Tibial nerve (tissue), 4 donors: Measurements from ENCODE around the gene SCGB3A2.

Source experiments
- EP300 ChIP-seq, 2 donors: sonication (generic); formaldehyde crosslinking; IDR thresholded peaks; one replicate each; pipeline ENCODE4 v1.6.1; 2017; ENCODE audit warnings: antibody characterized with exemption in 2 of 2, mild to moderate bottlenecking in 1 of 2
- POLR2A ChIP-seq, 2 donors: fragments of 450-650 bp; IDR thresholded peaks; one replicate each; pipeline ENCODE4 v1.6.1; 2017; ENCODE audit warnings: antibody characterized with exemption in 2 of 2, mild to moderate bottlenecking in 2 of 2, moderate library complexity in 2 of 2
- TF ChIP-seq, protein P1 (sequence below), 5 experiments: fragments of 200-600 bp in 3 of 5; fragments of 450-650 bp in 2 of 5; sonication (generic) in 3 of 5; IDR thresholded peaks; one replicate each; pipeline ENCODE4 v1.5.1; 2016 to 2019; ENCODE audit warnings: antibody characterized with exemption in 5 of 5, mild to moderate bottlenecking in 3 of 5, moderate library complexity in 2 of 5

GRCh38 chr5:147859962-147860640, 18.4 kb upstream of the SCGB3A2 start:
- TF ChIP-seq, protein P1, sequence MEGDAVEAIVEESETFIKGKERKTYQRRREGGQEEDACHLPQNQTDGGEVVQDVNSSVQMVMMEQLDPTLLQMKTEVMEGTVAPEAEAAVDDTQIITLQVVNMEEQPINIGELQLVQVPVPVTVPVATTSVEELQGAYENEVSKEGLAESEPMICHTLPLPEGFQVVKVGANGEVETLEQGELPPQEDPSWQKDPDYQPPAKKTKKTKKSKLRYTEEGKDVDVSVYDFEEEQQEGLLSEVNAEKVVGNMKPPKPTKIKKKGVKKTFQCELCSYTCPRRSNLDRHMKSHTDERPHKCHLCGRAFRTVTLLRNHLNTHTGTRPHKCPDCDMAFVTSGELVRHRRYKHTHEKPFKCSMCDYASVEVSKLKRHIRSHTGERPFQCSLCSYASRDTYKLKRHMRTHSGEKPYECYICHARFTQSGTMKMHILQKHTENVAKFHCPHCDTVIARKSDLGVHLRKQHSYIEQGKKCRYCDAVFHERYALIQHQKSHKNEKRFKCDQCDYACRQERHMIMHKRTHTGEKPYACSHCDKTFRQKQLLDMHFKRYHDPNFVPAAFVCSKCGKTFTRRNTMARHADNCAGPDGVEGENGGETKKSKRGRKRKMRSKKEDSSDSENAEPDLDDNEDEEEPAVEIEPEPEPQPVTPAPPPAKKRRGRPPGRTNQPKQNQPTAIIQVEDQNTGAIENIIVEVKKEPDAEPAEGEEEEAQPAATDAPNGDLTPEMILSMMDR (IDR thresholded peaks at IDR 0.05), result no peak
- TF ChIP-seq POLR2A (IDR thresholded peaks at IDR 0.05) (no peak), EP300 (IDR thresholded peaks at IDR 0.05) (no peak)
